GM18517 (cell line): Measurements from ENCODE around the gene IL4I1.

Source experiments
- ATAC-seq: cut with Tn5 transposase; IDR thresholded peaks from one replicate; pipeline ENCODE4 v1.9.1; 2021; ENCODE audit warnings: mild to moderate bottlenecking, moderate library complexity; ENCODE audit not compliant: unreplicated experiment

IL4I1 gene

GRCh38 chr19:49866933-49867782 lies 29.5 kb downstream of the IL4I1 start, which contains the start of gene PNKP:
Gene PNKP (minus strand): TSS chr19:49867576. CDS start chr19:49867204, 372 bp downstream.
- peak; percentile 39 for ATAC-seq

GRCh38 chr19:49864890-49865289 lies 31.8 kb downstream of the IL4I1 start:
- ATAC-seq = no peak

- ATAC-seq = no peak
These were observed 32.8 kb downstream of the IL4I1 start for GRCh38 chr19:49863935-49864320.

GRCh38 chr19:49863254-49863934 lies 33.3 kb downstream of the IL4I1 start:
- no peak for ATAC-seq

GRCh38 chr19:49862391-49863253 lies 34.1 kb downstream of the IL4I1 start:
- no peak for ATAC-seq

GRCh38 chr19:49861541-49862378 lies 34.9 kb downstream of the IL4I1 start:
- no peak for ATAC-seq

GRCh38 chr19:49861107-49861506 lies 35.6 kb downstream of the IL4I1 start:
- no peak for ATAC-seq

GRCh38 chr19:49860336-49861102 lies 36.2 kb downstream of the IL4I1 start:
- no peak for ATAC-seq

- ATAC-seq = no peak
These were observed 36.9 kb downstream of the IL4I1 start for GRCh38 chr19:49859682-49860335.

GRCh38 chr19:49858088-49858985 lies 38.4 kb downstream of the IL4I1 start:
- no peak for ATAC-seq

GRCh38 chr19:49857838-49858087 lies 38.9 kb downstream of the IL4I1 start:
- ATAC-seq = no peak

- no peak for ATAC-seq
These were observed 39.4 kb downstream of the IL4I1 start for GRCh38 chr19:49857061-49857837.

GRCh38 chr19:49856574-49857021 lies 40.1 kb downstream of the IL4I1 start:
- no peak for ATAC-seq

- ATAC-seq = no peak
These were observed 40.8 kb downstream of the IL4I1 start for GRCh38 chr19:49855676-49856573.

GRCh38 chr19:49855277-49855675 lies 41.4 kb downstream of the IL4I1 start:
- no peak for ATAC-seq
